Heart right ventricle (tissue), 16 donors: ENCODE measurements around the gene COG2. TPM values are rescaled to one million over a fixed set of nuclear protein-coding genes. Genes with fewer than 3 reads are reported as not detected.

ENCODE experiments used
- ATAC-seq, 8 donors: fragments of 200-7000 bp; cut with Tn5 transposase; one replicate each; pipeline ENCODE4 v1.9.1; 2020; ENCODE audit warnings: mild to moderate bottlenecking in 8 of 8, moderate library complexity in 8 of 8, moderate number of reproducible peaks in 1 of 8
- DNase-seq, 2 donors: peaks; one replicate each; pipeline ENCODE4 v3.0.0-alpha.2; 2020
- H3K27ac ChIP-seq, 10 donors: fragments of 200-600 bp; sonication (generic) in 2 of 10; one replicate each; pipeline versions ENCODE4 v1.5.0 to v1.8.0; 2020 to 2022; ENCODE audit warnings: mild to moderate bottlenecking in 3 of 10
- H3K27me3 ChIP-seq, 7 donors: fragments of 200-600 bp; one replicate each; pipeline ENCODE4 v1.8.0; 2021 to 2022; ENCODE audit warnings: mild to moderate bottlenecking in 2 of 7
- H3K36me3 ChIP-seq, 9 donors: fragments of 200-600 bp; sonication (generic) in 1 of 9; one replicate each; pipeline versions ENCODE4 v1.5.0 to v1.8.0; 2020 to 2022; ENCODE audit warnings: mild to moderate bottlenecking in 2 of 9
- H3K4me1 ChIP-seq, 9 donors: fragments of 200-600 bp; sonication (generic) in 1 of 9; one replicate each; pipeline versions ENCODE4 v1.5.0 to v1.8.0; 2020 to 2022; ENCODE audit warnings: mild to moderate bottlenecking in 4 of 9
- H3K4me3 ChIP-seq, 10 donors: fragments of 200-600 bp; sonication (generic) in 2 of 10; one replicate each; pipeline versions ENCODE4 v1.5.0 to v1.8.0; 2020 to 2022; ENCODE audit warnings: mild to moderate bottlenecking in 7 of 10, moderate library complexity in 2 of 10
- H3K9me3 ChIP-seq, 11 donors: fragments of 200-600 bp in 10 of 11; sonication (generic) in 2 of 11; one replicate each; pipeline versions ENCODE4 v1.5.0 to v1.8.0; 2013 to 2022; ENCODE audit warnings: mild to moderate bottlenecking in 2 of 11, control low read depth in 1 of 11, moderate library complexity in 1 of 11
- CTCF ChIP-seq, 9 donors: fragments of 200-600 bp; sonication (generic) in 2 of 9; IDR thresholded peaks; one replicate each; pipeline versions ENCODE4 v1.5.0 to v1.8.0; 2021 to 2022; ENCODE audit warnings: antibody characterized with exemption in 9 of 9, mild to moderate bottlenecking in 5 of 9, moderate library complexity in 1 of 9
- WGBS, 2 donors: extraction: QIAGEN DNeasy Blood & Tissue Kit; methylation state at CpG; one replicate each; pipeline ENCODE4 v1.1.7; 2013; ENCODE audit warnings: inconsistent platforms in 1 of 2; 5-methylcytosine and 5-hydroxymethylcytosine counted together
- intact Hi-C, 10 donors: fragments of 100-400 bp; cut with DNase I; formaldehyde crosslinking; loops; one replicate each; pipeline versions ENCODE4 v1.11.1 to v1.14.2; 2022
- polyA plus RNA-seq, 2 donors: library from polyadenylated mRNA; stranded (reverse); fragments of 200-250 nt; gene quantifications; one replicate each; pipeline ENCODE4 v1.2.3, GENCODE V29; 2013
- total RNA-seq, 10 donors: library from RNA; stranded (reverse); fragmentation: NEBNext Ultra II Directional in 3 of 10; extraction: Animal tissue kit (Norgen Biotek cat#: 25700) in 3 of 10; gene quantifications; one replicate each; pipeline versions ENCODE4 v1.2.1 to v1.2.4, GENCODE V29; 2021 to 2023
- donor health status: Arrhythmogenic right ventricular cardiomyopathy.
- donor health status: ischemic (EF 13 %, LVEDD 7.1; RV severe dilation, severe dysfunction).
- donor health status: healthy with polysubstance abuse.
- donor health status: DM: no; HTN: yes; CAD: no.
- donor health status: DM: no; HTN: no; CAD: no.
- donor health status: ischemic (EF 25% LVEDD 6.9; RV normal size, moderate dysfunction).
- donor health status: ischemic (EF 25% LVEDD 5.7; RV mildly dilated, moderate dysfunction).
- donor health status: healthy.
- donor health status: DM: yes; HTN: yes; CAD: no.
- donor health status: Ischemic cardiomyopathy.
- donor health status: ischemic (EF 35%, LVEDD 5.7; RV mildly dilated, moderate dysfunction).
- donor health status: nonischemic (EF 11% LVEDD 7.7; RV severe dilation, severe dysfunction).
- donor health status: DM: yes; HTN: yes; CAD: no.
- donor health status: PGD.
- donor health status: ischemic (EF 29% LVEDD 5.4; RV normal size, mild dysfunction).
- donor health status: nonischemic (EF 23%, LVEDD 6.1; RV moderate dilation, normal function).

Gene COG2
- total and polyA plus RNA-seq, 12 donors: 7.5 to 36.5 (median 24.6) TPM

- WGBS, 2 donors: 64 to 69% methylated on average over 2 of the region's 2 CpGs
- Histone ChIP-seq H3K27ac (no peak overlapping the region), H3K4me1 (peaks cover 0 to 34% (median 17%) of the 10 kb centered on the region in 9 donors), H3K4me3 (no peak overlapping the region), H3K36me3 (no peaks in the 10 kb centered on the region), H3K9me3 (no peaks in the 10 kb centered on the region), H3K27me3 (no peaks in the 10 kb centered on the region)
- no peak for ATAC-seq
- intact Hi-C loops: no loop called here
- DNase-seq: no peak
- no peak for TF ChIP-seq CTCF (IDR thresholded peaks at IDR 0.05)
These were observed 33.1 kb upstream of the COG2 start for GRCh38 chr1:230609208-230609607.

GRCh38 chr1:230610589-230610988 lies 31.7 kb upstream of the COG2 start:
- Histone ChIP-seq H3K27me3 (no peaks in the 10 kb centered on the region), H3K36me3 (no peaks in the 10 kb centered on the region), H3K4me3 (no peak overlapping the region), H3K9me3 (no peaks in the 10 kb centered on the region), H3K27ac (peak overlapping the region in 3 of 10 donors; percentile 46 to 62 (median 55)), H3K4me1 (peaks cover 0 to 34% (median 17%) of the 10 kb centered on the region in 9 donors)
- 64 to 66% methylated on average over 1 of the region's 1 CpG for WGBS, 2 donors
- intact Hi-C loops: no loop called here
- ATAC-seq (no peak), DNase-seq (no peak)
- no peak for TF ChIP-seq CTCF (IDR thresholded peaks at IDR 0.05)

- Histone ChIP-seq H3K27me3 (no peaks in the 10 kb centered on the region), H3K4me3 (no peak overlapping the region), H3K4me1 (peaks cover 0 to 34% (median 17%) of the 10 kb centered on the region in 9 donors), H3K9me3 (no peaks in the 10 kb centered on the region), H3K27ac (peak overlapping the region in 4 of 10 donors; percentile 8 to 62 (median 50)), H3K36me3 (no peaks in the 10 kb centered on the region)
- peak in 1 of 2 donors; percentile 10 for DNase-seq
- TF ChIP-seq CTCF (IDR thresholded peaks at IDR 0.05): no peak
- intact Hi-C loops: no loop called here
- ATAC-seq: peak in 6 of 8 donors; percentile 23 to 79 (median 53)
- 51 to 67% methylated on average over 7 of the region's 7 CpGs for WGBS, 2 donors
These were observed 31.0 kb upstream of the COG2 start for GRCh38 chr1:230611128-230611877.

- H3K36me3 ChIP-seq: no peaks in the 10 kb centered on the region
- ATAC-seq: no peak
- no peak for TF ChIP-seq CTCF (IDR thresholded peaks at IDR 0.05)
- intact Hi-C loops: no loop called here
- no peak overlapping the region for H3K4me3 ChIP-seq
- H3K27ac ChIP-seq: peak overlapping the region in 2 of 10 donors; percentile 55 to 62
- H3K4me1 ChIP-seq: peaks cover 0 to 34% (median 17%) of the 10 kb centered on the region in 9 donors
- 20 to 41% methylated on average over 1 of the region's 1 CpG for WGBS, 2 donors
- H3K9me3 ChIP-seq: no peaks in the 10 kb centered on the region
- H3K27me3 ChIP-seq: no peaks in the 10 kb centered on the region
- no peak for DNase-seq
These were observed 30.4 kb upstream of the COG2 start for GRCh38 chr1:230611878-230612235.
